ENCODE results near the gene GLT6D1. TPM values are rescaled to one million over a fixed set of nuclear protein-coding genes. Genes with fewer than 3 reads are reported as not detected.
"Not testable (repeated sequence)": the region's sequence is repeated elsewhere in the genome, so short reads cannot be mapped to it uniquely, and the experiment has no call there.

GLT6D1 gene
- total RNA-seq, 1 experiment from 2014 or later = not detected

GRCh38 chr9:135664801-135665794 lies 25.8 kb upstream of the GLT6D1 start:
- no peak for DNase-seq (ENCODE audit: low spot score)

- no peak for DNase-seq (ENCODE audit: low spot score)
Measured at GRCh38 chr9:135664266-135664665, 24.9 kb upstream of the GLT6D1 start.

GRCh38 chr9:135663857-135664256 lies 24.5 kb upstream of the GLT6D1 start:
- no peak for DNase-seq (ENCODE audit: low spot score)

- no peak for DNase-seq (ENCODE audit: low spot score)
Measured at GRCh38 chr9:135663451-135663770, 24.1 kb upstream of the GLT6D1 start.

GRCh38 chr9:135662758-135663450 lies 23.6 kb upstream of the GLT6D1 start, which contains the start of gene LCN9:
TSS of gene LCN9 (plus strand) at chr9:135663309. CDS start at chr9:135663322, 13 bp downstream.
- DNase-seq (ENCODE audit: low spot score) = peak; percentile 38

GRCh38 chr9:135661816-135662560 lies 22.6 kb upstream of the GLT6D1 start:
- no peak for DNase-seq (ENCODE audit: low spot score)

- no peak for DNase-seq (ENCODE audit: low spot score)
Measured at GRCh38 chr9:135660407-135660806, 21.1 kb upstream of the GLT6D1 start.

- no peak for DNase-seq (ENCODE audit: low spot score)
Measured at GRCh38 chr9:135659252-135659651, 19.9 kb upstream of the GLT6D1 start.

GRCh38 chr9:135657416-135657815 lies 18.1 kb upstream of the GLT6D1 start:
- no peak for DNase-seq (ENCODE audit: low spot score)

GRCh38 chr9:135655317-135655716 lies 16.0 kb upstream of the GLT6D1 start:
- no peak for DNase-seq (ENCODE audit: low spot score)

- DNase-seq (ENCODE audit: low spot score) = no peak
Measured at GRCh38 chr9:135650408-135650807, 11.1 kb upstream of the GLT6D1 start.

GRCh38 chr9:135649508-135649907 lies 10.2 kb upstream of the GLT6D1 start:
- no peak for DNase-seq (ENCODE audit: low spot score)

GRCh38 chr9:135648494-135649410 lies 9.4 kb upstream of the GLT6D1 start:
- DNase-seq (ENCODE audit: low spot score) = no peak

GRCh38 chr9:135647884-135648283 lies 8.5 kb upstream of the GLT6D1 start:
- peak; percentile 11 for DNase-seq (ENCODE audit: low spot score)

GRCh38 chr9:135644631-135645218 lies 5.4 kb upstream of the GLT6D1 start:
- peak; percentile 32 for DNase-seq (ENCODE audit: low spot score)

- DNase-seq (ENCODE audit: low spot score) = peak; percentile 86
Measured at GRCh38 chr9:135641745-135642144, 2.4 kb upstream of the GLT6D1 start.

GRCh38 chr9:135641047-135641446 lies 1.7 kb upstream of the GLT6D1 start:
- DNase-seq (ENCODE audit: low spot score) = no peak

- not testable (repeated sequence) for DNase-seq (ENCODE audit: low spot score)
Measured at GRCh38 chr9:135636930-135637530, 2.3 kb downstream of the GLT6D1 start.

- no peak for DNase-seq (ENCODE audit: low spot score)
Measured at GRCh38 chr9:135632841-135633240, 6.5 kb downstream of the GLT6D1 start.

- no peak for DNase-seq (ENCODE audit: low spot score)
Measured at GRCh38 chr9:135624282-135624681, 15.1 kb downstream of the GLT6D1 start.

All from A172 (cell line).